Central memory CD8-positive, alpha-beta T cell (primary cell): ENCODE results near the gene MAP2K5.
"Not testable (repeated sequence)": the region's sequence is repeated elsewhere in the genome, so short reads cannot be mapped to it uniquely, and the experiment has no call there.

Experiments used
- ATAC-seq: fragments of 150-1000 bp; cut with Tn5 transposase; replicated peaks from 2 replicates; pipeline ENCODE4 v1.10.0; 2022; ENCODE audit warnings: mild to moderate bottlenecking, moderate FRiP score, moderate number of reproducible peaks; ENCODE audit not compliant: poor library complexity, severe bottlenecking; ENCODE audit errors: extremely low read depth
- DNase-seq, 2 donors: peaks; one replicate each; pipeline ENCODE4 v3.0.0; 2021; ENCODE audit warnings: low spot score in 2 of 2
- H3K27ac Mint-ChIP-seq: one replicate; pipeline ENCODE4 v1.8.0; 2022; ENCODE audit warnings: low read depth, mild to moderate bottlenecking, moderate library complexity, mixed read lengths
- H3K27me3 Mint-ChIP-seq: one replicate; pipeline ENCODE4 v1.8.0; 2022; ENCODE audit warnings: mixed read lengths
- H3K36me3 Mint-ChIP-seq: one replicate; pipeline ENCODE4 v1.8.0; 2022; ENCODE audit warnings: mild to moderate bottlenecking, moderate library complexity, mixed read lengths; ENCODE audit not compliant: insufficient read depth
- H3K4me1 Mint-ChIP-seq: one replicate; pipeline ENCODE4 v1.8.0; 2022; ENCODE audit warnings: mixed read lengths
- H3K4me3 Mint-ChIP-seq: one replicate; pipeline ENCODE4 v1.8.0; 2022; ENCODE audit warnings: mild to moderate bottlenecking, moderate library complexity, mixed read lengths
- H3K9me3 Mint-ChIP-seq: one replicate; pipeline ENCODE4 v1.8.0; 2022; ENCODE audit warnings: mixed read lengths

The MAP2K5 gene

DNA sequence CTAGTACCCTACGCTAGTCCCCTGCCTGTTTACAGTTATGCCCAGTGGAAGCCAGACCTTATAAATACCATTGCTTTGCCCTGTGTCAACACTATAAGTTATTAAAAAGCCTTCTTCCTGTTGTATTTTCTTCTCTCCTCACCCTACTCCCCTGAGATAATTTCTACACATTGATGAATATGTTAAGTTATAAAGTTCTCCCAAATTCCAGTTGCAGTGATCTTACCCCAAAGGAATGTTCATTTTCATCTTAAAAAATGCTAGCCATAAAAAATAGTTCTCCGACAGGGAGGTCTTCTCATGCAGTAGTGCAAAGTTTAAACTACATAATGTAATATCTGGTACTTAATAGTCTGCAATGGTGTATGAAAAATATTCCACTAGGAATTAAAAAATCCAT lies 58.6 kb downstream of the MAP2K5 start:
- H3K36me3 Mint-ChIP-seq: peaks cover 18% of the 10 kb centered on the region
- no peaks in the 10 kb centered on the region for H3K27me3 Mint-ChIP-seq
- H3K9me3 Mint-ChIP-seq: no peaks in the 10 kb centered on the region
- DNase-seq (no peak), ATAC-seq (no peak)
- no peak overlapping the region for H3K4me3 Mint-ChIP-seq
- no peaks in the 10 kb centered on the region for H3K4me1 Mint-ChIP-seq
- H3K27ac Mint-ChIP-seq: no peak overlapping the region

- H3K9me3 Mint-ChIP-seq: no peaks in the 10 kb centered on the region
- ATAC-seq: no peak
- peaks cover 13% of the 10 kb centered on the region for H3K36me3 Mint-ChIP-seq
- H3K27me3 Mint-ChIP-seq: no peaks in the 10 kb centered on the region
- DNase-seq: no peak
- no peak overlapping the region for H3K27ac Mint-ChIP-seq
- no peaks in the 10 kb centered on the region for H3K4me1 Mint-ChIP-seq
- no peak overlapping the region for H3K4me3 Mint-ChIP-seq
Measured at GRCh38 chr15:67603063-67603462, 60.6 kb downstream of the MAP2K5 start.

GRCh38 chr15:67605871-67606270 lies 63.4 kb downstream of the MAP2K5 start:
- Mint-ChIP-seq H3K27me3 (no peaks in the 10 kb centered on the region), H3K36me3 (peaks cover 5% of the 10 kb centered on the region), H3K4me3 (no peak overlapping the region), H3K27ac (no peak overlapping the region), H3K9me3 (no peaks in the 10 kb centered on the region), H3K4me1 (no peaks in the 10 kb centered on the region)
- ATAC-seq (no peak), DNase-seq (no peak)

DNA sequence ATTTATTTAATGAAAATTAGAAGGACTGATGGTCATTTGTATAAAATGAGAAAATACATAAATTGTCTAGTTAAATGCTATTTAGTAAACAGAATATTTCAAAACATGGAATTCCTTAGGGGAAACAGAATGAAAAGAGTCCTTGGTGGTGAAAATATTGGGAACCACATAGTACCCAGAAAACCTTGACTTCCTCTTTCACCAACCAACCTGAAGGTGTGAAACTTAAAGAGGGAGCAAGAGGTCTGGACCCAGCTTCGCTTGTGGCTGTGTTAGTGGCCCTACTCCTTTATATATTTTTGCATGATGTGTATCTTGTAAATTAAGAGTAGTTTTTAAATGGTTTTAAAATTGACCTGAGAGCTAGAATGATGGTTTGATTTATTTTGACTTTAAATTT lies 64.2 kb downstream of the MAP2K5 start:
- no peaks in the 10 kb centered on the region for H3K4me1 Mint-ChIP-seq
- H3K4me3 Mint-ChIP-seq: no peak overlapping the region
- no peaks in the 10 kb centered on the region for H3K27me3 Mint-ChIP-seq
- H3K27ac Mint-ChIP-seq: no peak overlapping the region
- H3K36me3 Mint-ChIP-seq: peaks cover under 1% of the 10 kb centered on the region
- DNase-seq (no peak), ATAC-seq (no peak)
- H3K9me3 Mint-ChIP-seq: no peaks in the 10 kb centered on the region

- no peaks in the 10 kb centered on the region for H3K9me3 Mint-ChIP-seq
- H3K27ac Mint-ChIP-seq: no peak overlapping the region
- no peak overlapping the region for H3K4me3 Mint-ChIP-seq
- H3K27me3 Mint-ChIP-seq: no peaks in the 10 kb centered on the region
- no peaks in the 10 kb centered on the region for H3K4me1 Mint-ChIP-seq
- H3K36me3 Mint-ChIP-seq: no peaks in the 10 kb centered on the region
- ATAC-seq (no peak), DNase-seq (no peak)
Measured at GRCh38 chr15:67607329-67607728, 64.8 kb downstream of the MAP2K5 start.

GRCh38 chr15:67607959-67608637 lies 65.6 kb downstream of the MAP2K5 start:
- no peaks in the 10 kb centered on the region for H3K4me1 Mint-ChIP-seq
- H3K9me3 Mint-ChIP-seq: no peaks in the 10 kb centered on the region
- DNase-seq (no peak), ATAC-seq (no peak)
- H3K4me3 Mint-ChIP-seq: no peak overlapping the region
- no peak overlapping the region for H3K27ac Mint-ChIP-seq
- H3K27me3 Mint-ChIP-seq: no peaks in the 10 kb centered on the region
- H3K36me3 Mint-ChIP-seq: no peaks in the 10 kb centered on the region

DNA sequence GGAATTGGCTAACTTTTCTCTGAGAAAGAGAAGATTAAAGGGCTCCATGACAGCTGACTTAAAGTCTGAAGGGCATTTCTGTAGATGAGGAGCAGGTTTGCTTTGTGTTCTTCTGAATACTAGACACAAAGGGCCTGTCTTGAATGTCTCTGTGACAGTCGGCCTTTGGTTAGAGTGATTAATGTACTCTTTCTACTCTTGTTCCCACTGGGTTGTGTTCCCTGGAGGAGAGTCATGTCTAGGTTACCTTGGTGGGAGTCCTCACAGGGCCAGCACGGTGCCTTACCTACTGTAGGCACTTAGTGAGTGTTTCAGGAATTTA lies 66.1 kb downstream of the MAP2K5 start:
- Mint-ChIP-seq H3K9me3 (no peaks in the 10 kb centered on the region), H3K4me3 (no peak overlapping the region), H3K4me1 (no peaks in the 10 kb centered on the region), H3K36me3 (no peaks in the 10 kb centered on the region), H3K27ac (no peak overlapping the region), H3K27me3 (no peaks in the 10 kb centered on the region)
- DNase-seq (no peak), ATAC-seq (no peak)

DNA sequence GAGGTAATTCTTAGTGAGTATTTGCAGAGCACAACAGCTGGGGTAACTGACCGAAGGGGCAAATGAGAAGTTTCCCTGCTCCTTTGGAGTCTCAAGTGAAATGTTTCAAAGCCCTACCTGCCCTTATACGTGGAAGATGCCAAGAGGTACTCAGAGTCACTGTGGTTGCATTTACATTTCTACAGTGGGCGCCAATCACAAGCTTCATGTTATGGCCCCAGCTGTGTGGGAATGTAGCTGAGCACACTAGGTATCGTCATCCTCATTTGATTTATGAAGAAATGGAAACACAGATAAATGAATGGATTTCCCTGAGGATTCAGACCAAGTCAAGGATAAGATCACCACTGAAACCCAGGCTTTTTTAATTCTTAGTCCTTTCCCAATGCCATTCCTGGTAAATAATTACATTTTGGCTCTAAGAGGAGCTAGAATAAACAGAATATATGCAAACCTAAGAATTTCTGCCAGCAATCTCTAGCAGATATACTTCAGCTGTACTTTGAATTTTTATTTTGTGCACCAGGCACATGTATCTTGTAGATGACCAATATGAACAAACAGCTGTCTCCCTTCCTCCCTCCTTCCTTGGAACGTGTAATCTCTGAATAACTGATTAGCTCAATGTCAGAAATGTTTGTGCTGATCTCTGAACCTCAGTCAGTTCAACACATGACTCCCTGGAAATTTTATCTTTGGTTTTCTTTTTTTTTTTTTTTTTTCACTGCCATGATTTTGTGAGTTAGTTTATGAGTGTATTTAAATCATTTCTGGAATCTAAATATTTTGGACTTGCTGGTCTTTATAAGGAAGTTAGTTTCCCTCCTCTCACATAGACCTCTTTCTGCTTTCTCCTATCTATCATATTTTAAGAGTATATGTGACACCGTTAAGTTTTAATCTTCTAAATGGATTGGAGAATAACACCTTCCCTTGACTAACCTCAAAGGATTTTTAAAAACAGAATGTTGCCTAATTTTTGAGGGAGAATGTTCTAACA lies 69.2 kb downstream of the MAP2K5 start:
- DNase-seq (no peak), ATAC-seq (no peak)
- Mint-ChIP-seq H3K4me1 (no peaks in the 10 kb centered on the region), H3K27ac (no peak overlapping the region), H3K9me3 (no peaks in the 10 kb centered on the region), H3K4me3 (no peak overlapping the region), H3K27me3 (no peaks in the 10 kb centered on the region), H3K36me3 (peaks cover 2% of the 10 kb centered on the region)

DNA sequence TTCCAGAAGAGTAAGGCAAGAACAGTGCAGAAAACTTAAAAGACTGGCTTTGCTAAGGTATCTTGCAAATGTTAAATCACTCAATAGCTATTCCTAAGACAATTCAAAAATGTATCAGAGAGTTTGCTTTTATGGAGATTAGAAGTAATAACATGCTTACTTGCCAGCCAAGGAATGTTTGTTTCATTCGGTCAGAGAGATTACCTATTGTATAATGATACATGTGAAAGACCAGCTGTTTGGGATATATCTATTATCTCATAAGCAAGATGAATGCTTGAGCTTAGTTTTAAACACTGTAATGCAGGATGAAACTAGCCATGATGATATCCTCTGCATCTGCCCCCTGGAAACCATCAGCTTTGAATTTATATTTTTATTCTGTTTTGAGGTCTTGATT lies 70.7 kb downstream of the MAP2K5 start:
- H3K27me3 Mint-ChIP-seq: no peaks in the 10 kb centered on the region
- ATAC-seq (no peak), DNase-seq (no peak)
- no peak overlapping the region for H3K27ac Mint-ChIP-seq
- no peaks in the 10 kb centered on the region for H3K4me1 Mint-ChIP-seq
- peaks cover 5% of the 10 kb centered on the region for H3K36me3 Mint-ChIP-seq
- H3K4me3 Mint-ChIP-seq: no peak overlapping the region
- no peaks in the 10 kb centered on the region for H3K9me3 Mint-ChIP-seq

- no peak overlapping the region for H3K4me3 Mint-ChIP-seq
- ATAC-seq (no peak), DNase-seq (no peak)
- no peaks in the 10 kb centered on the region for H3K4me1 Mint-ChIP-seq
- H3K27me3 Mint-ChIP-seq: no peaks in the 10 kb centered on the region
- no peak overlapping the region for H3K27ac Mint-ChIP-seq
- no peaks in the 10 kb centered on the region for H3K9me3 Mint-ChIP-seq
- peaks cover 5% of the 10 kb centered on the region for H3K36me3 Mint-ChIP-seq
Measured at GRCh38 chr15:67613708-67614107, 71.2 kb downstream of the MAP2K5 start.

- H3K36me3 Mint-ChIP-seq, H3K9me3 Mint-ChIP-seq, H3K4me1 Mint-ChIP-seq, DNase-seq, ATAC-seq, H3K4me3 Mint-ChIP-seq, H3K27ac Mint-ChIP-seq, H3K27me3 Mint-ChIP-seq: not testable (repeated sequence)
Measured at GRCh38 chr15:67615131-67615534, 72.6 kb downstream of the MAP2K5 start.

DNA sequence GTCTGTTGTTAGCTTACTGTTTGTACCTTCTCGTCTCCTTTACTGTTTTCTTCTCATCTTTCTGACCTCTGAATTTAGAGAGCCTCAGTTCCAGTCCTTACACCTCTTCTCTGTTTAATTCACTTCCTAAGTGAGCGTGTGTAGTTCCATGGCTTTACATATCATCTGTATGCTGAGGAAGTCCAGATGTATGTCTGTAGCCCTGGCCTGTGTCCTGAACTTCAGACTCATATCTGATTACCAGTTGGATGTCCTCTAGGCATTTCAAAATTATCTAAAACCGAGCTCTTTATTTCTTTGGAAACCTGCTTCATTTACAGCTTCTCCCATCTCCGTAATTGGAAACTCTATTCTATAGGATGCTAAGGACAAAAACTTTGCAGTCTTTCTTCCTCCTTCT lies 75.8 kb downstream of the MAP2K5 start:
- ATAC-seq (no peak), DNase-seq (no peak)
- Mint-ChIP-seq H3K27me3 (no peaks in the 10 kb centered on the region), H3K9me3 (no peaks in the 10 kb centered on the region), H3K36me3 (peaks cover 10% of the 10 kb centered on the region), H3K4me3 (no peak overlapping the region), H3K27ac (no peak overlapping the region), H3K4me1 (no peaks in the 10 kb centered on the region)

DNA sequence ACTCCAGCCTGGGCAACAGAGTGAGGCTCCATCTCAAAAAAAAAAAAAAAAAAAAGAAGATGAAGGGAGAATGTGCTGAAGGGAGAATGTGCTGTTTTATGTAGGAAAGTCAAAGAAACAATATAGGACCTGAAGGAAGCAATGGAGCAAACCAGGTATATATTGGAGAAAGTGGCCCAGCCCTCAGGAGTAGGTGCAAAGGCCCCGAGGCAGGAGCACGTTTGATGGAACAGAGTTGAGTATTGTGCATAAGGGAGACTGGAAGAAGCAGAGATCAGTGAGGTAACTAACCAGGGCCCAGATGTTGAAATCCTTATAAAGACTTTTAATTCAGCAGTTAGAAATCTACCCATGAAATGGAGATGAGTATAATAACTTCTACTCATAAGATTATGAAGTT lies 79.6 kb downstream of the MAP2K5 start:
- Mint-ChIP-seq H3K4me3 (no peak overlapping the region), H3K9me3 (no peaks in the 10 kb centered on the region), H3K27me3 (no peaks in the 10 kb centered on the region), H3K4me1 (no peaks in the 10 kb centered on the region), H3K36me3 (peaks cover 9% of the 10 kb centered on the region), H3K27ac (no peak overlapping the region)
- no peak for ATAC-seq
- no peak for DNase-seq
